ENCODE results near the gene ARHGEF40.
A peak's percentile ranks its signal among the peaks of the same experiment; 100 is the strongest.
"Not testable (repeated sequence)": the region's sequence is repeated elsewhere in the genome, so short reads cannot be mapped to it uniquely, and the experiment has no call there.

The ARHGEF40 gene

DNA sequence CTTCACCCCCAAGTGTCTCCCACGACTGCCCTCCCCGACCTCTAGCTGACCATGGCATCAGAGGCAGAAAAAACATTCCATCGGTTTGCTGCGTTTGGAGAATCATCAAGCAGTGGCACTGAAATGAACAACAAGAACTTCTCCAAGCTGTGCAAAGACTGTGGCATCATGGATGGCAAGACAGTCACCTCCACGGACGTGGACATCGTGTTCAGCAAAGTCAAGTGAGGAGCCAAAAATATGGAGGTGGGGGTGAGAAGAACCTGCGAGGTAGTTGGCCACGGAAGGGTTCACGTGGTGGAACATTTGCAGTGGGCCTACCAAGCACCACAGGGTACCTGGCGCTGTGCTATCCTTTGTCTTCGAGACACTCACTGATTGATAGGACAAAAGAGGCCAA is 39.6 kb upstream of the ARHGEF40 start:
- Histone ChIP-seq H3K27me3 (ENCODE audit: control insufficient read depth, insufficient read depth, low read length) (peaks cover 74% of the 10 kb centered on the region), H3K36me3 (ENCODE audit: insufficient read depth, low read length) (no peaks in the 10 kb centered on the region), H3K4me2 (ENCODE audit: low read length) (no peak overlapping the region), H3K4me1 (ENCODE audit: control insufficient read depth, insufficient read depth, low read length) (no peaks in the 10 kb centered on the region), H3K9me3 (replicated peaks; ENCODE audit: low read length) (no peaks in the 10 kb centered on the region), H3K4me3 (ENCODE audit: low read length) (no peak overlapping the region), H3K9ac (ENCODE audit: low read depth, low read length) (no peak overlapping the region)

DNA sequence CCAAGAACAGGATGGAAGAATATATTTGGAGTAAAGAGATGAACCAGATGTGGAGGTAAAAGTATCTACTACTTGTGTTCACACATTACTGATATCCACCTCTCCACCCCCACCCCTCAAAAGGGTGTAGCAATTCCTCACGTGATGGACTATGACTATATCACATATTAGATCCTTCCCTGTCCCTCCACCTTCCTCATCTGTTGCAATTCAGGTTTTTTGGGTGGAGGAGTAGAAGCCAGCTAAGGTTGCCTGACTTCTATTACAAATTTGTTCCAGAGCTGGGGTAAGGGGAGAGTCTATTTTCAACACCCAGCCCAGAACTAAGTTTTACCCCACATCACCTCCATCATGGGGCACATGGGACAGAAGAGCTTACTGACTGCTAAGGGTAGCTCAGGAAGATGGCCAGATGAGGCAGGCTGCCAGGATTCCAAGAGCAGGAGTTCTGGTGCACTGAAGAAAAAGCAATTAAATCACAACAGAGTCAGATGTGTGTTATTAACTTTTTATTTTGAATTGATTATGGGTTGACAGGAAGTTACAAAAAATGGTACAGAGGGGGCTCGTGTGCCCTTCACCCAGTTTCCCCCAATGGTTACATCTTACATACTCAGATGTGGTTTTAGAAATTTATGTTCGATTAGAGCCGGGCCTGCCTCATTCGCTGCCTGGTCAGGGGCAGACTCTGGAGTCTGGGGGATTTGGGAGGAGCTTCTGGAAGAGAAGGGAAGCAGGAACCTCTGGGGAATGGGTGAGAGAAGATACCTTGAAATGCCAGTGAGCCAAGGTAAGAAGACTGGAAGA is 37.6 kb upstream of the ARHGEF40 start:
- Histone ChIP-seq H3K36me3 (ENCODE audit: insufficient read depth, low read length) (no peaks in the 10 kb centered on the region), H3K4me2 (ENCODE audit: low read length) (no peak overlapping the region), H3K9ac (ENCODE audit: low read depth, low read length) (no peak overlapping the region), H3K4me1 (ENCODE audit: control insufficient read depth, insufficient read depth, low read length) (no peaks in the 10 kb centered on the region), H3K9me3 (replicated peaks; ENCODE audit: low read length) (no peaks in the 10 kb centered on the region), H3K27me3 (ENCODE audit: control insufficient read depth, insufficient read depth, low read length) (peaks cover 67% of the 10 kb centered on the region), H3K4me3 (ENCODE audit: low read length) (no peak overlapping the region)

GRCh38 chr14:21033133-21033698 is 36.9 kb upstream of the ARHGEF40 start:
- H3K36me3 ChIP-seq (ENCODE audit: insufficient read depth, low read length): no peaks in the 10 kb centered on the region
- no peak overlapping the region for H3K4me3 ChIP-seq (ENCODE audit: low read length)
- H3K9me3 ChIP-seq (replicated peaks; ENCODE audit: low read length): no peaks in the 10 kb centered on the region
- no peaks in the 10 kb centered on the region for H3K4me1 ChIP-seq (ENCODE audit: control insufficient read depth, insufficient read depth, low read length)
- H3K27me3 ChIP-seq (ENCODE audit: control insufficient read depth, insufficient read depth, low read length): peaks cover 70% of the 10 kb centered on the region
- H3K9ac ChIP-seq (ENCODE audit: low read depth, low read length): no peak overlapping the region
- no peak overlapping the region for H3K4me2 ChIP-seq (ENCODE audit: low read length)

DNA sequence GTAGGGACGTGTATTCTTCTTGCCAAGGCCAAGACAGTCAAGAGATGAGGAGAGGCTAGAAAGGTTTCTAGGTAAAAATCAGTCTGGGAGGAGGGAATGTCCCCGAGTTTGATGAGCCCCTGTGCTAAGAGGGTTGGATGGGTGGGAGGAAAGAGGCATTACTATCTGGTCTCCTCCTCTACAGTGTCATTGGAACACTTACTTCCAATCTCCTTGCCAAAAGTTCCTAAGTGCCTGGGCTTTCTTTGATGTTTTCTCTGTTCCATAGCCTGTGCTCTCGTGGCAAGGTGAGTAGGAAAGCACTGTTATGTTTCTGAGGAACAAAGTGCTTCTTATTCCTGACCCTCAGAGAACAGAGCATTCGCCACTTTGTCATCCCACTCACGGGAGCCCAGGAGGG is 35.4 kb upstream of the ARHGEF40 start, which contains the start of gene RNASE13:
Gene RNASE13, minus strand, starts transcription at position 101 of the 400 bp plus-strand sequence. CDS start 519 bp downstream, outside the sequence.
- H3K4me3 ChIP-seq (ENCODE audit: low read length): no peak within 1 kb of the TSS
- no peaks in the 10 kb centered on the region for H3K36me3 ChIP-seq (ENCODE audit: insufficient read depth, low read length)
- no peak within 1 kb of the TSS for H3K9ac ChIP-seq (ENCODE audit: low read depth, low read length)
- H3K4me1 ChIP-seq (ENCODE audit: control insufficient read depth, insufficient read depth, low read length): peaks cover 12% of the 10 kb centered on the region
- H3K27me3 ChIP-seq (ENCODE audit: control insufficient read depth, insufficient read depth, low read length): peaks cover 72% of the 10 kb centered on the region
- H3K4me2 ChIP-seq (ENCODE audit: low read length): no peak within 1 kb of the TSS
- no peaks in the 10 kb centered on the region for H3K9me3 ChIP-seq (replicated peaks; ENCODE audit: low read length)

DNA sequence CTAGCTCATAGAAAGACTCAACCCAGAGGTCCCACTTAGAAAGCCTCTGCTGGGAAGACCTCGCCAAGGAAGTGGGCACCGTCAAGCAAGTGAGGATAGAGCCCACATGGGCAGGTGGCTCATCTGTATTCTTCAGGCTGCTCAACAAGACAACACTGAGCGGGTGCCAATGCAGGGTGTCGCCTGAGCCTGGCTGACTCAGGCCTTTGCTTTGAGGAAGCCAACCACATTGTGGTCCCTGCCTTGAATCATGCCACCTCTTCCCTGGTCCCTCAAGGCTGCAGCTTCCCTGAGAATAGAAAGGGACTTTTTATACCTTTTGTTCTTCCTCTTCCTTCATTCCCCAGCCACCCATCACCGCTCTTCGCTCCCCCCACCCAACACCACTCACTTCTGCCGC is 33.4 kb upstream of the ARHGEF40 start:
- Histone ChIP-seq H3K4me3 (ENCODE audit: low read length) (no peak overlapping the region), H3K27me3 (ENCODE audit: control insufficient read depth, insufficient read depth, low read length) (peaks cover 51% of the 10 kb centered on the region), H3K4me1 (ENCODE audit: control insufficient read depth, insufficient read depth, low read length) (peaks cover 19% of the 10 kb centered on the region), H3K9ac (ENCODE audit: low read depth, low read length) (no peak overlapping the region), H3K36me3 (ENCODE audit: insufficient read depth, low read length) (no peaks in the 10 kb centered on the region), H3K9me3 (replicated peaks; ENCODE audit: low read length) (no peaks in the 10 kb centered on the region), H3K4me2 (ENCODE audit: low read length) (no peak overlapping the region)

- Histone ChIP-seq H3K9me3 (replicated peaks; ENCODE audit: low read length) (no peaks in the 10 kb centered on the region), H3K9ac (ENCODE audit: low read depth, low read length) (no peak overlapping the region), H3K4me3 (ENCODE audit: low read length) (no peak overlapping the region), H3K4me2 (ENCODE audit: low read length) (no peak overlapping the region), H3K36me3 (ENCODE audit: insufficient read depth, low read length) (no peaks in the 10 kb centered on the region), H3K27me3 (ENCODE audit: control insufficient read depth, insufficient read depth, low read length) (peaks cover 47% of the 10 kb centered on the region), H3K4me1 (ENCODE audit: control insufficient read depth, insufficient read depth, low read length) (peaks cover 24% of the 10 kb centered on the region)
Measured at GRCh38 chr14:21037156-21037555, 32.9 kb upstream of the ARHGEF40 start.

DNA sequence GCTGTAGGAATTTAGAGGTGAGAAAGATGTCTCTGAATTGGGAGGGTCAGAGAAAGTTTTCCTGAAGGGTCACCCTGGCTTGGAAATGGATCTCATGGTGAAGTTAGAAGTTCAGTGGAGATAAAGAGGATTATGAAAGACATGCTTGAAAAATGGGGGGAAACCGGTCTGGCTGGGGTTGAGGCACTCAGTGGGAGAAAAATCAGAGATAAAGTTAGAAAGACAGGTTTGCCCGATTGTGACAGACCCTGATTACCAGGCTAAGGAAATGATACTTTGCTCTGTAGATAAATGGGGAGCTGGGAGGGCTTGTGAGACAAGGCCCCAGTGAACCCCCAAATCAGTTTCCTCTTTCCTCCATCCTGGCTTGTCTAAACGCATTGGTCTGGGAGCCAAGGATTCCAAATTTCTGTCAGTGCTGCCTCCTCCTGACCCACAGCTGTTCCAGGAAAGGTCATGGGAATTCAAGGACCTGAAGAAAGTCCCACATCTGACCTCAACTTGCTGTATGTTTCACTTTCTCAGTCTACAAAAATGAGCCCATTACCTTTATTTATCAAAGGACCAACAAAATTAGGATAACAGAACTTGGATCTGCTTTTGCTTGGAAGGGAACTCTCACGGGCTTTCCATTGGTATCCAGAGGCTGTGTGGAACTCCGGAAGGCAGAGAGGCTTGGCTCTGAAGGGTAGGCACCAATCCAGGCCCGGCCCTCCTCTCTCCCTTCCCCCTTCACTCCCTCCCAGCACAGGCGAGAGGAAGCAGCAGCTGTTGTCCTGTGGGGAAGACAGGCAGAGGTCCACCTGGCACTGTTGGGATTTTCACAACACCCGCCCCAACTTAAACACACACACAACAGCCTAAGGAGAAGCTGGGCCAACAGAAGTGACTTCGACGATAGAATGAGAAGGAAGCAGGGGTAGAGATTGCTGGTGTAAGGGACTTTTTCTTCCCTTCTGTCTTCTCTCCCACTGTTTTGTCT is 31.4 kb upstream of the ARHGEF40 start:
- peak overlapping the region; percentile 43 for H3K4me2 ChIP-seq (ENCODE audit: low read length)

GRCh38 chr14:21039585-21040369 is 30.3 kb upstream of the ARHGEF40 start:
- Histone ChIP-seq H3K36me3 (ENCODE audit: insufficient read depth, low read length) (no peaks in the 10 kb centered on the region), H3K4me2 (ENCODE audit: low read length) (no peak overlapping the region), H3K4me1 (ENCODE audit: control insufficient read depth, insufficient read depth, low read length) (peaks cover 40% of the 10 kb centered on the region), H3K4me3 (ENCODE audit: low read length) (no peak overlapping the region), H3K27me3 (ENCODE audit: control insufficient read depth, insufficient read depth, low read length) (peaks cover 41% of the 10 kb centered on the region), H3K9ac (ENCODE audit: low read depth, low read length) (no peak overlapping the region), H3K9me3 (replicated peaks; ENCODE audit: low read length) (no peaks in the 10 kb centered on the region)

More for the DNA sequence above, 31.4 kb upstream of the ARHGEF40 start:
- peaks cover 39% of the 10 kb centered on the region for H3K4me1 ChIP-seq (ENCODE audit: control insufficient read depth, insufficient read depth, low read length)
- H3K4me3 ChIP-seq (ENCODE audit: low read length): no peak overlapping the region
- no peak overlapping the region for H3K9ac ChIP-seq (ENCODE audit: low read depth, low read length)
- no peaks in the 10 kb centered on the region for H3K9me3 ChIP-seq (replicated peaks; ENCODE audit: low read length)
- H3K27me3 ChIP-seq (ENCODE audit: control insufficient read depth, insufficient read depth, low read length): peaks cover 43% of the 10 kb centered on the region
- no peaks in the 10 kb centered on the region for H3K36me3 ChIP-seq (ENCODE audit: insufficient read depth, low read length)

DNA sequence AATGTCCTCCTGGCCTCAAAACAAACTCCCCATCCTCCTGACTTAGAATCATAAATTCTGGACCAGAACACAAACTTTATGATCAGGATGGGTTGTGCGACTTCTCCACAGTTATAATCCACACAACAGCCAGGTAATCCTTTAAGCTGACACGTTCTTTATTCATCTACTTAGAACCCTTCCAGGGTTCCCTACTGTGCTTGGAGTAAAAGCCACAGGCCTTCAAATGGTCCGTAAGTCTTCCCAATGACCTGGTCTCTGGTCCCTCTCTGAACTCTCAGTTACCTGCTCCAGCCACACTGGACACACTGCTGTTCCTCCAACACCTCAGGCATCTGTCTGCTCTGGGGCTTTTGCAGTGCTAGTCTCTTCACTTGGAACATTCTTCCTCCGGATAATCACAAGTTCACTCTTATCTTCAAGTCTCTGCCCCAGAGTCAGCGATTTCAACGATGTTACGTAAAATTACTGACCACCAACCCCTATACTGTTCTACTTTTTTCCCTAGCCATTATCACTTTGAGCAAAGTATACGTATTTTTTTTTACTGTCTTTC is 29.7 kb upstream of the ARHGEF40 start:
- no peak overlapping the region for H3K9ac ChIP-seq (ENCODE audit: low read depth, low read length)
- H3K27me3 ChIP-seq (ENCODE audit: control insufficient read depth, insufficient read depth, low read length): peaks cover 43% of the 10 kb centered on the region
- H3K9me3 ChIP-seq (replicated peaks; ENCODE audit: low read length): no peaks in the 10 kb centered on the region
- H3K4me2 ChIP-seq (ENCODE audit: low read length): no peak overlapping the region
- no peaks in the 10 kb centered on the region for H3K36me3 ChIP-seq (ENCODE audit: insufficient read depth, low read length)
- H3K4me3 ChIP-seq (ENCODE audit: low read length): no peak overlapping the region
- H3K4me1 ChIP-seq (ENCODE audit: control insufficient read depth, insufficient read depth, low read length): peaks cover 40% of the 10 kb centered on the region

DNA sequence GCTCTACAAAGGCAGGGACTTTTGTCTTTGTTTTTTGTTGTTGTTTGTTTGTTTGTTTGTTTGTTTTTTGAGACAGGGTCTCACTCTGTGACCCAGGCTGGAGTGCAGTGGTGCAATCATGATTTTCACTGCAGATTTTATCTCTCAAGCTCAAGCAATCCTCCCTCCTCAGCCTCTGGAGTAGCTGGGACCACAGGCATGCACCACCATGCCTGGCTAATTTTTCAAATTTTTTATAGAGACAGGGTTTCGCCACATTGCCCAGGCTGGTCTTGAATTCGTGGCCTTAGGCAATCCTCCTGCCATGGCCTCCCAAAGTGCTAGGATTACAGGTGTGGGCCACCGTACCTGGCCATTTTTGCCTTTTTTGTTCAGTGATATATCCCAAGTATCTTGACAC is 29.2 kb upstream of the ARHGEF40 start:
- not testable (repeated sequence) for H3K9ac ChIP-seq (ENCODE audit: low read depth, low read length); H3K9me3 ChIP-seq (replicated peaks; ENCODE audit: low read length); H3K4me3 ChIP-seq (ENCODE audit: low read length); H3K4me2 ChIP-seq (ENCODE audit: low read length); H3K36me3 ChIP-seq (ENCODE audit: insufficient read depth, low read length)
- Histone ChIP-seq H3K4me1 (ENCODE audit: control insufficient read depth, insufficient read depth, low read length) (peaks cover 40% of the 10 kb centered on the region), H3K27me3 (ENCODE audit: control insufficient read depth, insufficient read depth, low read length) (peaks cover 42% of the 10 kb centered on the region)

Data from skeletal muscle satellite cell (primary cell).